M059J (cell line): ENCODE data around the gene PHF8. TPM values are rescaled to one million over a fixed set of nuclear protein-coding genes. Genes with fewer than 3 reads are reported as not detected.

Experiments used
- DNase-seq: peaks from one replicate; pipeline ENCODE4 v3.0.0-alpha.2; 2012; ENCODE audit warnings: low read depth
- total RNA-seq: library from RNA; depleted of rRNA; stranded (reverse); fragments of >200 nt; shearing (Covaris generic); gene quantifications from 2 replicates; pipeline ENCODE4 v1.2.3, GENCODE V29; 2014; rRNA removed

The PHF8 gene
- 8.4 and 17.4 TPM in 2 replicates for total RNA-seq

- peak; percentile 96 for DNase-seq
These were observed at the start of gene PHF8 for GRCh38 chrX:54044126-54044876. TSS of gene PHF8 (minus strand) at chrX:54044473. CDS start at chrX:54042728, 1,745 bp downstream.

- no peak for DNase-seq
These were observed 49.3 kb upstream of the PHF8 start for GRCh38 chrX:54093571-54093970.

GRCh38 chrX:54093159-54093558 lies 48.9 kb upstream of the PHF8 start:
- no peak for DNase-seq

- DNase-seq = no peak
These were observed 46.6 kb upstream of the PHF8 start for GRCh38 chrX:54090880-54091279.

- DNase-seq = no peak
These were observed 44.9 kb upstream of the PHF8 start for GRCh38 chrX:54089191-54089590.

GRCh38 chrX:54087661-54088060 lies 43.4 kb upstream of the PHF8 start:
- no peak for DNase-seq

- peak; percentile 26 for DNase-seq
These were observed 41.4 kb upstream of the PHF8 start for GRCh38 chrX:54085666-54086065.

GRCh38 chrX:54076903-54077302 lies 32.6 kb upstream of the PHF8 start:
- peak; percentile 95 for DNase-seq

GRCh38 chrX:54074826-54075225 lies 30.6 kb upstream of the PHF8 start:
- DNase-seq = no peak

GRCh38 chrX:54067766-54068165 lies 23.5 kb upstream of the PHF8 start:
- no peak for DNase-seq

- DNase-seq = peak; percentile 48
These were observed 22.6 kb upstream of the PHF8 start for GRCh38 chrX:54066841-54067240.

- DNase-seq = peak; percentile 45
These were observed 20.3 kb upstream of the PHF8 start for GRCh38 chrX:54064564-54064963.

GRCh38 chrX:54063361-54063760 lies 19.1 kb upstream of the PHF8 start:
- DNase-seq = peak; percentile 69

- DNase-seq = no peak
These were observed 5.5 kb upstream of the PHF8 start for GRCh38 chrX:54049801-54050200.

- no peak for DNase-seq
These were observed 4.1 kb upstream of the PHF8 start for GRCh38 chrX:54048412-54048811.

- DNase-seq = no peak
These were observed 1.4 kb upstream of the PHF8 start for GRCh38 chrX:54045563-54046228.

- DNase-seq = no peak
These were observed 635 bp upstream of the PHF8 start for GRCh38 chrX:54044877-54045338.

- peak; percentile 38 for DNase-seq
These were observed 640 bp downstream of the PHF8 start for GRCh38 chrX:54043541-54044125.

- DNase-seq = no peak
These were observed 1.2 kb downstream of the PHF8 start for GRCh38 chrX:54043056-54043455.

GRCh38 chrX:54042609-54043021 lies 1.7 kb downstream of the PHF8 start:
- DNase-seq = peak; percentile 53

- no peak for DNase-seq
These were observed 13.9 kb downstream of the PHF8 start for GRCh38 chrX:54030329-54030728.

GRCh38 chrX:54029529-54030143 lies 14.6 kb downstream of the PHF8 start:
- no peak for DNase-seq
